Mononuclear cell (primary cell): Measurements from ENCODE around the gene IQSEC2. TPM values are rescaled to one million over a fixed set of nuclear protein-coding genes. Genes with fewer than 3 reads are reported as not detected.

Experiments
- H3K27me3 ChIP-seq: 2 replicates; pipeline ENCODE4 v1.6.0; 2011; ENCODE audit warnings: low read length, control low read depth; ENCODE audit not compliant: insufficient read depth
- H3K4me1 ChIP-seq: 2 replicates; pipeline ENCODE4 v1.5.1; 2011; ENCODE audit warnings: mild to moderate bottlenecking, low read length, control low read depth; ENCODE audit not compliant: insufficient read depth
- H3K4me3 ChIP-seq: 2 replicates; pipeline ENCODE4 v1.5.1; 2011; ENCODE audit warnings: mild to moderate bottlenecking, low read length, moderate library complexity
- H3K9me3 ChIP-seq: 2 replicates; pipeline ENCODE4 v1.5.1; 2011; ENCODE audit warnings: low read depth, mild to moderate bottlenecking, control low read depth, low read length
- total RNA-seq: library from RNA; depleted of rRNA; stranded (reverse); fragments of >200 nt; gene quantifications from one replicate; pipeline ENCODE4 v1.2.3, GENCODE V29; 2012

The IQSEC2 gene
- total RNA-seq, 1 donor: 4.4 TPM

DNA sequence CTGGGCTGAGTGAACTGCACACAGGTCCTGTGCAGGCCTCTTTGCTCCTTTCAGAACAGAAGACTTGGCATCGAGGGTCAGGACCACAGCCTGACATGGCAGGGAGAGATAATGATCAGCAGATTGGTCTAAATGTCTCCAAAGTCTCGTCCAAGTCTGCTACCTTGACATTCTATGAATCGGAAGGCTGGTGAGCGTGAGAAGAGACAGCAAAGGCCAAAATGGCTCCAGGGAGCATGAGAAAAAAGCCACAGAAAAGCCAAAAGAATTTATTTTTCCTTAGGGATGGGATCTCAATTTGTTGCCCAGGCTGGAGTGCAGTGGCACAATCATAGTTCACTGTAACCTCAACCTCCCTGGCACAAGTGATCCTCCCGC, 32.3 kb upstream of the IQSEC2 start:
- Histone ChIP-seq H3K9me3 (no peaks in the 10 kb centered on the region), H3K4me3 (no peak overlapping the region), H3K4me1 (peaks cover 14% of the 10 kb centered on the region), H3K27me3 (no peaks in the 10 kb centered on the region)

DNA sequence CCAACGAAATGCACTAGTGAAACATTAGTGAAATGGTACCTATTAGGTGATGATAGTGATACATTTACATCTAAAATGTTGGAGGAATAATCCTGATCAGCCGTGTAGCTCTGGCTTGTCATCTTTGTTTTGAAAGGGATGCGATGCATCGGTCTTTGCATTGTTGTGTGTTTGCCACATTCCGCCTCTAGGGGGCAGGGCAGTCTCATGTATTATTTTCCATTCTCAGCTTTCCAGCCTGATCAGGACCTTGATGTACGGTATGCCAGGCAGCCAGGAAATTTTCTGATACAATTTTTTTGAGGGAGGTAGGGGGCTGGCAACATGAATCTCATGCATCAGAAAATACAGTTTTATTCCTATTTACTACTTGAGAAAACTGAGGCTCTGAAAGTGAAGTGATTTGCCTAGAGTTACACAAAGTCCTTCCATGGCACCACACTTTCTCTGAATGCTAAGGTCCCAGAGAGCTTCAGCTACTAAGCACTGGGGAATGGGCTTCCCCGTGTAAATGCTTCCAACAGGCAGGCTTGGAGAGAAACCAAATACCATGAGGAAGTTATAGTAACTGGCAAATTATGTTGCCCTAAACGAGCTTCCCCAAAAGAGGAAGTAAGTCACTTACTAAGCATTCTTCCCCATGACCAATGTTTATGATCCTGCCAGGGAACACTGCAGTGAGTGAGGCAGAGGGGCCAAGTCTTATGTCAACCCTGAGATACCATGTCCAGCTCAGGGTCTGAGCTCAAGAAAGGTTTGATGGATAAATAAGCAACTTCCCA, 31.8 kb upstream of the IQSEC2 start:
- Histone ChIP-seq H3K27me3 (no peaks in the 10 kb centered on the region), H3K9me3 (no peaks in the 10 kb centered on the region), H3K4me1 (peaks cover 14% of the 10 kb centered on the region), H3K4me3 (no peak overlapping the region)

DNA sequence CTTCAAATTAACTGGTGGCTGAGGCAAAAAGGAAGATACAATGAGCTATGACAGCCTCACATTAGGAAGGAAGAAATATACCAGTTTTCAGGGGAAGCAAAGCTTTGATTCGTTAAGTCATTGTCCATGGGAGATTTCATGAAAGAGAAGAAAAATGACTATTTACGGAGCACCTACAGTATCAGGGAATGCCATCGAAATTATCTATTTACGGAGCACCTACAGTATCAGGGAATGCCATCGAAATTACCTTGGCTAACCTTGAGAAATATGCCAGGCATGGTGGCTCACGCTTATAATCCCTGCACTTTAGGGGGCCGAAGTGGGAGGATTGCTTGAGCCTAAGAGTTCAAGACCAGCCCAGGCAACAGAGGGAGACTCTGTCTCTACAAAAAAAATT, 28.5 kb upstream of the IQSEC2 start:
- Histone ChIP-seq H3K4me1 (peaks cover 14% of the 10 kb centered on the region), H3K4me3 (no peak overlapping the region), H3K9me3 (no peaks in the 10 kb centered on the region), H3K27me3 (no peaks in the 10 kb centered on the region)

DNA sequence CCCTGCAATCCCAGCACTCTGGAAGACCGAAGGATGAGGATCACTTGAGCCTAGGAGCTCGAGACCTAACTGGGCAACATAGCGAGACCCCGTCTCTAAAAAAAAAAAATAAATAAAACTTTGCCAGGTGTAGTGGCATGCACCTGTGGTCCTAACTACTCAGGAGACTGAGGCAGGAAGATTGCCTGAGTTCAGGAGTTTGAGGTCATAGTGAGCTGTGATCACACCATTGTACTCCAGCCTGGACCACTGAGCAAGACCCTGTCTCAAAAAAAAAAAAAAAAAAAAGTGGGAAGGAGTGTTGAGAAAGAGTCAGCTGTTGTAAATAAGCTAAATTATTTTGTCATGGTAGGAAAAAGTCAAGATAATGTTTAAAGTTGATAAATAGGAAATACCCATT, 27.5 kb upstream of the IQSEC2 start:
- Histone ChIP-seq H3K27me3 (no peaks in the 10 kb centered on the region), H3K4me1 (peaks cover 9% of the 10 kb centered on the region), H3K9me3 (no peaks in the 10 kb centered on the region), H3K4me3 (no peak overlapping the region)

DNA sequence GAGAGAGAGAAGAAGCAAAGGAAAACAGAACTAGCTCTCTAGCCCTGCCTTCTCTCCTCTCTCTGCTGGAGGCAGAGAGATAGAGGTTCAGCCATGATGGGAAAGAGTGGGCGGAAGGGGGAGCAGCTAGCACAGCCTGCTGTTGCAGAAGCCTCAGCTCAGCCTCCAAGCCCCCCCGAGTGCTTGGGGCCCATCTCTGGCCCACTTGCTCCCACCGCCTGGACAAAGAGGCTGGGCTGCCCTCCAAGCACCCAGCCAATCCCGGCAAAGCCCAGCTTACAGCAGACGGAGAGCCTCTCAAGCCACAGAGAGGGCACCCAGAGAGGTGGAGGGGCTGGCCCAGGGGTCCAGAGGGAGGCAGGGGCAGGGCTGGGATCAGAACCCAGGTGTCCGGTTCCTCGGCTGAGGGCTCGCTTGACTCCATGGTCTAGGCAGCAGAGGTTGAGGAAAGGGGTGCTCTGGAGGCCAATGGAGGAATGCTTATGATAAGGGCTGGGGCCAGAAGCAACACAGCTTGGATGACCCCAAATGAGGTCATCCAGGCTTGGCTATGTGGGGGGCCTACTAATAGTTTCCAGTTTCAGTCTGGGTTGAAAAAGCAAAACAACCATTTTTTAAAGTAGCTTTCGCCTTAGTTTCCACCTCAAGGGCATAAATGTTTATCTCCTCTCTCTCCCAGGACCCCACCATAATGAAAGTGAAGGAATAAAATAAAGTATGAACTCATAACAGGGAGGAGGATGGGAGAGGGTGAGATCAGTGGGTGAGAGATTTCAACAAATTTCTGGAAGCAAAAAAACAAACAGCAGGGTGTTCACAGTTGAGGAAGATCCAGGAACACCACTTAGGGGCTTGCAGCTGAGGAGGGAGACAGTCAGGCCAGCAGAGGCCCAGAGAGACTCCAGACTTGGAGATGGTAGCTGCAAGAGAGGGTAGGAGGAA, 24.9 kb upstream of the IQSEC2 start:
- H3K4me3 ChIP-seq: no peak overlapping the region
- H3K27me3 ChIP-seq: no peaks in the 10 kb centered on the region
- H3K4me1 ChIP-seq: no peaks in the 10 kb centered on the region
- H3K9me3 ChIP-seq: no peaks in the 10 kb centered on the region

DNA sequence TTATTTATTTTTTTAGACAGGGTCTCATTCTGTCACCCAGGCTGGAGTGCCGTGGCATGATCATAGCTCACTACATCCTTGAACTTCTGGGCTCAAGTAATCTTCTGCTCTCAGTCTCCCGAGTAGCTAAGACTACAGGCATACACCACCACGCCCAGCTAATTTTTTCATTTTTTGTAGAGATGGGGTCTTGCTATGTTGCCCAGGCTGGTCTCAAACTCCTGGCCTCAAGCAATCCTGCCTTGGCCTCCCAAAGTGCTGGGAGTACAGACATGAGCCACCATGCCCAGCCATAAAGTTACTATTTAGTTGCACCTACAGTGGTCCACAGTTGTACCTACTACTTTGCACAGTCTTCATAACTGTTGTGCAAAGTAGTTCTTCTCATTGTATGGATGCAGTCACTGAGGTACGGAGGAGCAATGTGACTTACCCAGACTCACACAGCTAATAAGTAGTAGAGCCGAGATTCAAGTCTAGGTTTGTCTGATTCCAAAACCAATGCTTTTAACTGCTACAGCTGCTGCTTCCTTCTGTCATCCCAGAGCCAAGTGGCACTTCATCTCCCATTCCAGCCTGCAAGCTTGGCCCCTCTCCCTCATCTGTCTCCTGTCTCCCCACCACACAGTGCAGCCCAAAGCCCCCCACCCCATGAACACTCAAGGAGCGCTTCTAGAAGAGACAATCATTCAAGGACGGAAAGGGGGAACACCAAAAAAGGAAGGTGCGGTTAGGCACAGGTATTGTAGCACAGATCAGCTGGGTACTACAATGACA, 24.0 kb upstream of the IQSEC2 start:
- no peaks in the 10 kb centered on the region for H3K4me1 ChIP-seq
- H3K27me3 ChIP-seq: no peaks in the 10 kb centered on the region
- no peaks in the 10 kb centered on the region for H3K9me3 ChIP-seq
- no peak overlapping the region for H3K4me3 ChIP-seq

DNA sequence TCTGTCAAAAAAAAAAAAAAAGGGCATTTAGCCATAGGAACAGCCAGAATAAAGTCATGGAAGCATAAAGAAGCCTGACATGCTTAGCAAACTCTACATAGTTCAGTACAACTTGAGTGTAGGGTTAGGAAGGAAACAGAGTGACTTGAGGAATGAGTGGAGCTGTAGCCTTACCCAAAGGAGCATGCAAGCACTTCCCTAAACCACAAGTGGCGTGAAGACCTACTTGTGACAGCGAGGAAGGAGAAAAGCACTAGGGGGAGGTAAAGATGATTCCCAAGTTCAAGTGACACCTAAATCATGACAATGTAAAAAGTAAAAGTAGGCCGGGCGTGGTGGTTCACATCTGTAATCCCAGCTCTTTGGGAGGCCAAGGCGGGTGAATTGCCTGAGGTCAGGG, 21.8 kb upstream of the IQSEC2 start:
- Histone ChIP-seq H3K9me3 (no peaks in the 10 kb centered on the region), H3K4me3 (no peak overlapping the region), H3K4me1 (no peaks in the 10 kb centered on the region), H3K27me3 (no peaks in the 10 kb centered on the region)

DNA sequence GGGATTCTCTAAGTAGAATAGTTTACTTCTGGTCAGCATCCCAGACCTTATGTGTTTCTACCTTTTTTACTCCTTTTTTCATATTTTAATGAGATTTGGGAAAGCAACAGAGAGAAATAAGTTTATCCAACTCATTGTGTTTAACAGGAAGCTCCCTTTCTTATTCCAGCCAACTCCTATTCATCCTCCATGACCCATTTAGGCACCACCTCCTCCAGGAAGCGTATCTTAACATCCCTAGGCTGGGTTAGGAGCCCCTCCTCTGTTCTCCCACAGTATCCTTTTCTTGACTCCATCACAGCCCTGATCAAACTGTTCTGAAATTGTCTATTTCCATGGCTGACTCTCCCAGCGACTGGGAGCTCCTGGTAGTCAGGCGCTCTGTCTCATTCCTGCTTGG, 18.8 kb upstream of the IQSEC2 start:
- no peaks in the 10 kb centered on the region for H3K9me3 ChIP-seq
- no peak overlapping the region for H3K4me3 ChIP-seq
- no peaks in the 10 kb centered on the region for H3K4me1 ChIP-seq
- H3K27me3 ChIP-seq: no peaks in the 10 kb centered on the region

DNA sequence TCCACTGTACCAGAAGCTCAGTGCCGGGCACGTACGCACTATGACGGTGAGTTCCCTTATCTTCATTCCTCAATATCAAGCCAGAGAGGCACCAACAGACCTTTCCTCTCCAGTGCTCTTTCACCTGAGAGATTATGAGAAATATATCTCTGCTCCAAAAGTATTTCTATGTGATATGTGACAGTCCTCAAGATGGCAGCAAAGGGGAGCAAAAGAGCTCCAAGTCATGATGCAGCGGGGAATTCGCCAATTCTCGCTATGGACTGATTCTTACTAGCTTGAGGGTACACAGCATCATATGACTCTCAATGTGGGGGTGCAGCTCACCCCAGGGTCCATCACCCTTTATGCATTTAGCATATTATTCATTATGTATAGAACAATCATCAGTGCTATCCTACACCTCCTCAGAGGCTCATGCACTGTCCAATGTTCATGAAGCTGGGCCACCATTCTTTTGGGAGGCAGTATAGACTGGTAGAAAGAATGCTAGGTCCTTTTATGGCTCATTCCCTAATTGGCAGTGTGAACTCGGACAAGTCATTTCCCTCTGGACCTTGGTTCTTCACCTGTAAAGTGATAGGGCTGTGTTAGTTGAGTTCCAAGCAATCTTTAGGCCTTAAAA, 12.8 kb upstream of the IQSEC2 start:
- no peaks in the 10 kb centered on the region for H3K9me3 ChIP-seq
- no peak overlapping the region for H3K4me3 ChIP-seq
- no peaks in the 10 kb centered on the region for H3K4me1 ChIP-seq
- no peaks in the 10 kb centered on the region for H3K27me3 ChIP-seq

DNA sequence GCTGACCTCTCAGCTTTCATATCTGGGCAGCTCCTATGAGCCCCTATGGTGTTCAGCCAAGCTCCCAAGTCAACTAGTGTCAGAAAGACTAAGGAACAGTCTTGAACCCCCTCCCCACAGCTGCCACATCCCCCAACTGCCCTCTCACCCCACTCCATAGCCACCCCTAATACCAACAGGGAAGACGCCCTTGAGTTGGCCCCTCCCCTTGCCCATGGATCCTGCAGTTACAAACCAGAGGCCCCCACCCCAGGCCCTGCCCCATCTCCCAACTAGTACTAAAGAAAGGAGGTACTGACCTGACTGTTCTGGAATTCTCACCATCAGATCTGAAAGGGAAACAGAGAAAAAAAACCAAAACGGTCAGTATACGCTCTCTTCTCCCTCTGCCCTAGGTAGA, 10.2 kb upstream of the IQSEC2 start:
- Histone ChIP-seq H3K9me3 (no peaks in the 10 kb centered on the region), H3K27me3 (no peaks in the 10 kb centered on the region), H3K4me1 (peaks cover 21% of the 10 kb centered on the region), H3K4me3 (no peak overlapping the region)

DNA sequence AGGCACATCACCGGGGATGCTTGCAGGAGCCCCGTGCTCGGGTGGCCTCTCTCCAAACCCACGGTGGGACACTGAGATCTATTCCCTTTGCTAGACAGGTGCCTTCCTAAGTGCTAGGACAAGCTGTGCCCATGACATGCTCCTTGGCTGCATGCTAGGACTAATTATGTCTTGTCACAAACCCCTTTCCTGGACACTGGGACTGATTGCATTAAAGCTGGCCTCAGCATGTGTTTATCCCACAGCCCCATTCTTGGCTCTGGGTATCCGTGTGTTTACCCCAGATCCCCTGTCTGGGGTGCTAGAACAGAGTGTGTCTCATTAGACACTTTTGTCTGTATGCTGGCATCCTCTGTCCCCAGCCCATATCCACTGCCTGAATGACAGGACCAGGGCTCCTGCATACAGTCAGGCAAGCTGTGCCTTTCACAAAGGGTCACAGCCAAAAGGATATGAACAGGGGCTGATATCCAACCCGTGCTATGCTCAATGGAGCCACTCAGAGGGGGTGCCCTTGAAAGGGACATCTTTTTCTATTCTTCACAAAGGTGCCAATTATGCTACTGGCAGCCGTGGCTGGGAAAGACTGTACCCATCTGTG, 9.2 kb upstream of the IQSEC2 start:
- Histone ChIP-seq H3K4me1 (peaks cover 31% of the 10 kb centered on the region), H3K27me3 (no peaks in the 10 kb centered on the region), H3K4me3 (no peak overlapping the region), H3K9me3 (no peaks in the 10 kb centered on the region)

DNA sequence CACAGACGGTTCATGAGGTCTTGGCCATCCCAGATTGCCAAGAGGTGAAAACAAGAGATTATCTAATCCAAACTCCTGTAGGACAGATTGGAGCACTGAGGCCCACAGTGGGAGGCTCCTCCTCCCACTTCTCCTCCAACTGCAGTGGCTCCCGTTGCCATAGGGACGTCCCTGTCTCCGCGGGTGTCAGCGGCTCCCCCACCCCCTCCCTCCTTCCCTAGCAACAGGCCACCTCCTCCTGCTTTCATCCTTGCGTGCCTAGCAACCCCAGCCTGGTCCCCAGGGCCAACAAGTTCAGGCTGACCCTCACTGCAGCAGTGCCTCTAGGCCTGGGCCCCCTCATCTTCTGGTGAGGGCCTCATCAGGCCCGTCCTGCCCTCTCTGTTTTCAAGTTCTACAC, 6.8 kb upstream of the IQSEC2 start:
- Histone ChIP-seq H3K4me3 (no peak overlapping the region), H3K9me3 (no peaks in the 10 kb centered on the region), H3K27me3 (no peaks in the 10 kb centered on the region), H3K4me1 (peaks cover 44% of the 10 kb centered on the region)

DNA sequence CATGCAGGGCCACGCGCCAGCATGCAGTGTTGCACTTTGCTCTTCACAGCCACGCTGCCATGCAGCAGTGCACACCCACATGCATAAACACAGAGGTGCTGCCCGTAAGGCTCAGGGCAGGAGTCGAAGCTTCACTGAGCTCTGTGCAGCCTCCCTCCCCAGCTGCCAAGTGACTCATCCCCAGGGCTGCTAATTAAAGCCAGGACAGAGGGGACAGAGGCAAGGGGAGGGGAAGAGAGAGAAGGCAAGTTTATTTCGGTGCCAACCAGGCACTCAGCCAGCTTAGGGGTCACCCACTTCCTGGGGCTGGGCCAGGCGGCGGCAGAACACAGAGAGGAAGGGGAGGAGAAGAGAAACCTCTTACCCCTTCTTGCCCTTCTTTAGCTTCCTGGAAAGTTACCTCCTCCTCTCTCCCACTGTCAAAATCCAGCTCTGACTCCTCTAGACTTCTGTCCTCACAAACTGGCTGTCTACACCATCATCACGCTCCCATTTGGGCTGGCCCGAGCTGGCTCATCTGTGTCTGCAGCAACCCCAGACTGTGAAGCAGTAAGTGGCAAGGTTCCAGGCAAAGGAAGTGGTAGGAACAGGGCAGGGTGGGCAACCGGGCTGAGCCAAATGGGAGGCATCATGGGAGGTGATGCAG, 6.2 kb upstream of the IQSEC2 start:
- no peaks in the 10 kb centered on the region for H3K9me3 ChIP-seq
- no peaks in the 10 kb centered on the region for H3K27me3 ChIP-seq
- peaks cover 44% of the 10 kb centered on the region for H3K4me1 ChIP-seq
- H3K4me3 ChIP-seq: no peak overlapping the region

DNA sequence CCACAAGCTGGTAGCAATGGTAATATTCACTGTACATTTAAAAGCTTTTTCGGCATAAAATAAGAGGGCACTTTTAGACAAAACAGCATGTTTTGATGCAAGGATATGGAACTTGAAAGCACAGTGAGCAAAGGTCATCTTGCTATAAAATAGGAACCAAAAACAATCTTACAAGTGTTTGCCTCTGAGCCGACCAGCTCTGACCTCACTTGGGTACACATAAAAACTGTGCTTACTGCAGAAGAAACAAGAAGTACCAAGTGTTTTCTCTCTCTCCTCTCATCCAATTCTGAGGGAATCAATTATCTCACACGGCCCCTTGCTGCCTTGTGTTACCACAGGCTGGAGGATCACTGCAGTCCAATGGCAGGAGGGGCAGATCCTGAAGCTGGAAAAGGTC, 4.8 kb upstream of the IQSEC2 start:
- no peaks in the 10 kb centered on the region for H3K27me3 ChIP-seq
- H3K4me1 ChIP-seq: peaks cover 44% of the 10 kb centered on the region
- no peak overlapping the region for H3K4me3 ChIP-seq
- no peaks in the 10 kb centered on the region for H3K9me3 ChIP-seq
